Activated CD8-positive, alpha-beta memory T cell treated with anti-CD3 and anti-CD28 coated beads, Interleukin-2, amount 50 U/mL, for 4 hours (primary cell): Measurements from ENCODE around the gene RNFT1.
"Not testable (repeated sequence)": the region's sequence is repeated elsewhere in the genome, so short reads cannot be mapped to it uniquely, and the experiment has no call there.

ENCODE experiments used
- DNase-seq: peaks from one replicate; pipeline ENCODE4 v3.0.0-alpha.2; 2020

RNFT1 gene

DNA sequence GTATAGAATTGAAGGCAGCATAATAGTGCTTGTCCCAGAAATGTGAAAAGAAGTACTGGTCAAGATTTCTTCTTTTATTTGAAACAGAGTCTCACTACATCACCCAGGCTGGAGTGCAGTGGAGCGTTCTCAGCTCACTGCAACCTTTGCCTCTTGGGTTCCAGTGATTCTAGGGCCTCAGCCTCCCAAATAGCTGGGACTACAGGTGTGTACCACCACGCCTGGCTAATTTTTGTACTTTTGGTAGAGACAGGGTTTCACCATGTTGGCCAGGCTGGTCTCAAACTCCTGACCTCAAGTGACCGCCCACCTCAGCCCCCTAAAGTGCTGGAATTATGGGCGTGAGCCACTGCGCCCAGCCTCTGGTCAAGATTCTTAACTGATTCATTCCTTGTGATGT is 43.9 kb downstream of the RNFT1 start:
- DNase-seq: not testable (repeated sequence)

- no peak for DNase-seq
These were observed 48.1 kb downstream of the RNFT1 start for GRCh38 chr17:59916446-59916845.

DNA sequence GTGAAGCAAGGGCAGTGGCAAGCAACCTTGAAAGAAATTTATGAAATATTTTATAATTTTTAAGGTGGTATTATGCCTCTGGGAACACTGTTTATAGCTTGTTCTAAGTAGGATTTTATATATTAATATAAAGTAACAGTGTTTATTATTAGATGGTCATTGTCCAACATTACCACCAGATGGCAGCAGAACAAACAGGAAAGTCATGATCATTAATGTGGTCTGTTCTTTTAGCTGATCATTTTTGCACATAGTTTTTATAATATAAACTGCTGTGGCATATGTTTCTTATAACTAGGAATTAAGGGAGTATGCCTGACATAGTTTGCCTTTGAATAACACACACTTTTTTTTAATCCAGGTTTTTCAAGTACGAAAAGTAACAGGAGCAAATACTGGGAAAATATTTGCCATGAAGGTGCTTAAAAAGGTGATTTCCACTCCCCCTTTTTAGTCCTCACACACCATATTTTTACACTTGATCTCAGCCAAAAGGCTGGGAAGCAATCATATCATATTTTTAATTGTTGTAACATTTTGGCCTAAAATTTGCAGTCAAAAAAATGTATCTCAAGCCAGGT is 50.2 kb downstream of the RNFT1 start:
- DNase-seq: no peak

- DNase-seq: no peak
These were observed 57.1 kb downstream of the RNFT1 start for GRCh38 chr17:59907467-59907866.

GRCh38 chr17:59903455-59903854 is 61.1 kb downstream of the RNFT1 start:
- DNase-seq: no peak
